Skeletal muscle cell (primary cell): Measurements from ENCODE around the gene CYB5A.
A peak's percentile ranks its signal among the peaks of the same experiment; 100 is the strongest.
"Not testable (repeated sequence)": the region's sequence is repeated elsewhere in the genome, so short reads cannot be mapped to it uniquely, and the experiment has no call there.

Experiments used
- DNase-seq: peaks from one replicate; pipeline ENCODE4 v3.0.0-alpha.2; 2010; ENCODE audit warnings: low read depth
- H3K4me3 ChIP-seq: 2 replicates; pipeline ENCODE4 v1.5.1; 2011; ENCODE audit warnings: low read depth, mild to moderate bottlenecking, control low read depth, low read length, moderate library complexity

Gene CYB5A

DNA sequence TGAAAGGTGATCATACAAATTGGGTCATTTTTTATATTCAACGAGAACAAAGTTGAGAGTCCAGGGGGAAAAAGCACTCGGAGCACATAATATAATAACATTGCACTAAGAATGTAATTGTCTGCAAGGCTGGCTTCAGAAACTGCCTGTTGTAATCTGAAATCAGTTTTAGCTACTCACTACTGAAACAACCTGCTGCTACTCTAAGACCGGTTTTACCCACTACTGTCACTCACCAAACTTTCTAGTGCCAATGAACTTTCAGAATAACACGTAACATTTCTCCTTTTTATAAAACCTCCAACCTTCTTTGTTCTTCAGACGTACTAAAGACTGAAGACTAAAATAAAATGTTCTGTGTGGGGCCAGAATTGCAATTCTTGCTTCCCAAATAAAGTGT, 11.5 kb upstream of the CYB5A start:
- no peak for DNase-seq
- no peak overlapping the region for H3K4me3 ChIP-seq

DNA sequence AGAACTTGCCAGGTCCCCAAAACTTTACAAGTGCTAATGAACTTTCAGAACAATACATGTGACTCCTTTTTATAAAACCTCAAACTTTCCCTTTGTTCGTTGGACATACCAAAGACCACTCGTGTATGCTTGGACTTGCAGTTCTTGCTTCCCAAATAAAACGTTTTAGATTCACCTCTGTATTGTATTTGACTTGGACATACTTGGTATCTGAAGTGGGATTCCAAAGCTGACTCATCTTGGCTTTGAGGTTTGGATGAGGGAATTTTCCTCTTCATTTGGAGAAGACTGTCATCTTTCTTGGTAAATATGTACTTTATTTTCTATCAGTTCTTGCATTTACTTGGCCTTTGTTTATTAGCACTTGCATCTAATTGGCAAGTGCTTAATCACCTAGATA, 8.0 kb upstream of the CYB5A start:
- DNase-seq, result no peak
- no peak overlapping the region for H3K4me3 ChIP-seq

DNA sequence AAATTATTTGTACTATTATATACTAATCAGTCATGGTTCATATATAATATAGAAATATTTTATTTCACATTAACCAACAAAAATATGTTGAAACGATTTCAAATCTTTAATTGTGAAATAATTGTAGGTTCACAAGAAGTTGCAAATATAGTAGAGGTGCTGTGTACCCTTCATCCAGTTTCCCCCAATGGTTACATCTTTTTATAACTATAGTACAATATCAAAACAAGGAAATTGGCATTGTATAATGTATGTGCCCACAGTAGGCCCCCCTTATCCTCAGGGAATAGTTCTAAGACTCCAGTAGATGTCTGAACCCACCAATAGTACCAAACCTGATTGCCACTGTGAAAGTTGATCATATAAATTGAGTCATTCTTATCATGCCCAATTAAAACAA, 7.4 kb upstream of the CYB5A start:
- no peak for DNase-seq
- H3K4me3 ChIP-seq, result no peak overlapping the region

DNA sequence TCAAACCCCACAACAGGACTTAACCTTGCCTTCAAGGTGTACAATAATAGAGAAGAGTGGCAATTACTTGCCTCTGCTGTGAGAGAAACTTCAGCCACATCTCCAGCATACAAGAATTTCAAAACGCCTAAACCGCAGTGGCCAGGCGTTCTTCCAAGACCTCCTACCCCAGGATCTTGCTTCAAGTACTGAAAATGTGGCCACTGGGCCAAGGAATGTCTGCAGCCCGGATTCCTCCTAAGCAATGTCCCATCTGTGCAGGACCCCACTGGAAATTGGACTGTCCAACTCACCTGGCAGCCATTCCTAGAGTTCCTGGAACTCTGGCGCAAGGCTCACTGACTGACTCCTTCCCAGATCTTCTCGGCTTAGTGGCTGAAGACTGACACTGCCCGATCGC, 2.8 kb upstream of the CYB5A start:
- DNase-seq, result no peak
- no peak overlapping the region for H3K4me3 ChIP-seq

DNA sequence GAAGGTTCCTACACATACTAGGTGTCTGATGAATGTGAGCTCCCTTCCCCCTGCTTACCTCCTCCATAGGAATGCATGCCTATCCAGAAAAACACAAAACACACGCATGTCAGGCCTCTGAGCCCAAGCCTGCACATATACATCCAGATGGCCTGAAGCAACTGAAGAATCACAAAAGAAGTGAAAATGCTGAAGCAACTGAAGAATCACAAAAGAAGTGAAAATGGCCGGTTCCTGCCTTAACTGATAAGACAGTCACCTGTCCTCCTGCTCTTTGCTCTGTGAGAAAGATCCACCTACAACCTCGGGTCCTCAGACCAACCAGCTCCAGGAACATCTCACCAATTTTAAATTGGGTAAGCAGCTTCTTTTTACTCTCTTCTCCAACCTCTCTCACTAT, 1.2 kb upstream of the CYB5A start:
- not testable (repeated sequence) for DNase-seq, H3K4me3 ChIP-seq

DNA sequence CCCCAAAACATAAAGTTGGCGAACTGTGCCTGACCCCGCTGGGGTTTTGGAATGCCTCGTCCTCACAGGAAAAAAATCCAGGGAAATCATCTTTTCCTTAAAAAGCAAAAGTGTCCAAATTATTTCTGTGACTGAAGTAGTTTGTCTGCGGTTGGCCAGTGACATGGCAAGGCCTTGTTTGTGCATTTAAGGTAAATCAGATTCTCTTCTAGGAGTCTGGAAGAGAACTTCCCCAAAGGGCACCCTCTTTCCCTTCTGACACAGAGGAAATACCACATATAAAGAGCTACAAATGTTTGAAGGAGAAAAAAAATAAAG, 737 bp upstream of the CYB5A start:
- peak overlapping the region; percentile 93 for H3K4me3 ChIP-seq
- DNase-seq, result no peak

DNA sequence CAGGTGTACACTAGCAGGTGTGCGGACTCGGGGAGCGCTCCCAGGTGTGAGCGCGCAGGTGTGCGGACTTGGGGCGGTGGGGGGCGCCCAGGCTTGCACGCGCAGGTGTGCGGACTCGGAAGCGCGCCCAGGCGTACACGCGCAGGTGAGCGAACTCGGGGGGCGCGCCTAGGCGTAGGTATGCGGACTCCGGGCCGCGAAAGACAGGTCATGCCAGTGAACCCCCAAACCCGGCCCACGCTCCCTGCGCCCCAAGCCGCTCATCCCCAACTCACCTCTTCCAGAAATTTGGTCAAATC, 342 bp downstream of the CYB5A start:
- peak overlapping the region; percentile 93 for H3K4me3 ChIP-seq
- no peak for DNase-seq

DNA sequence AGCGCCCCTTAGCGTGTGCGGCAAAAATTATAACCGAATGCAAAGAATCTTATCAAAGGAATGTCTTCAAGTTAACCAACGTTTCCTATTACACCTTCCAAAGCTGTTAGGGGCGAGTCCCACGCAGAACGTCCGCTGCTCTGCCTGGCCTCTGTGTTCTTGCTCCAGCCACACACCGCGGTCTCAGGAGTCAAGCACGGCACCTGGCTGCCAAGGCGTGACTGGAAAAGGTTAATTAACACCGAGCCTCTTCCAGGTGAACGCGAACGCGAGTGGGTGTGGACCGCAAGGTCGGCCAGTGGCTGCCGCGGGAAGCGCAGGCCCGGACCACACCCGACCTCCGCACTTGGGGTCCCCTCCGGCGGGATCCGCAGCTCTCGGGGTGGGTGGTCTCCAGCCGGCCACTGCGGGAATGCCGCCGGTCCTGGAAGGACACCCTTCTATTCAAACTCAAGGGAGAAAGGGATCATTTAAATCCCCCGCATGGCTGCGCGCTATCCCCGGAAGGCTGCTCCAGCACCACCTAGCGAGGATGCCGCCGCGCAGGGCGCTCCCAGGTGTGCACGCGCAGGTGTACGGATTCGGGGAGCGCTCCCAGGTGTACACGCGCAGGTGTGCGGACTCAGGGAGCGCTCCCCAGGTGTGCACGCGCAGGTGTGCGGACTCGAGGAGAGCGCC, 830 bp downstream of the CYB5A start:
- DNase-seq, result no peak
- H3K4me3 ChIP-seq, result peak overlapping the region; percentile 93

DNA sequence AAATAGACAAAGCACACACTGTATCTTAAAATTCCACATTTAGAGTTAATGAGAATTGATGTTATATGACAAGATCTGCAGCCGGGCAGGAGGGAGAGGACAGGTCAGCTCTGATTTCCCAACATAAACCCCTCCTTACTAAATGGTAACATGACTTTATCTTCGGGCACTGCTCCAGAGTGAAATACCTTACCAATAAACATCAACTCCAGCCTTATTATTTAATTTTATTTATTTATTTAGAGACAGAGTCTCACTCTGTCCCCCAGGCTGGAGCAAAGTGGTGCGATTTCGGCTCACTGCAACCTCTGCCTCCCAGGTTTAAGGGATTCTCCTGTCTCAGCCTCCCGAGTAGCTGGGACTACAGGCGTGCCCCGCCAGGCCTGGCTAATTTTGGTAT, 1.7 kb downstream of the CYB5A start:
- DNase-seq, result no peak

DNA sequence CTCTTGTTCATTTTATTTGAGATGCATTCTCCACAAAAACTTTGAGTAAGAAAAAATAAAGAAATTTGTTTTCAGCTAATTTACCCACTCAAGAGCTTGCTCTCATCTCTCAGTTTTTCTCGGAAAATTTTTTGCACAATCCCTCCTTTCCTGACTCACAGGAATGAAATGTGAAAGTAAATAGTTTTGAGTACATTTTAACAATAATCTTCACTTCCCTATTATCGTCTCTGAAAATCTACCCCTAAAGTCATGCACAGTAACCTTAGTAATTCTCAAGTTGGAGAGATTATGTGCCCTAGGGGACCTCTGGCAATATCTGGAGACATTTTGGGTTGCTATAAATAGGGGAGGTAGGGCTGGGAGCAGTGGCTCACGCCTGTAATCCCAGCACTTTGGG, 2.6 kb downstream of the CYB5A start:
- H3K4me3 ChIP-seq, result no peak overlapping the region
- no peak for DNase-seq

More for the DNA sequence above, 1.7 kb downstream of the CYB5A start:
- H3K4me3 ChIP-seq, result no peak overlapping the region

DNA sequence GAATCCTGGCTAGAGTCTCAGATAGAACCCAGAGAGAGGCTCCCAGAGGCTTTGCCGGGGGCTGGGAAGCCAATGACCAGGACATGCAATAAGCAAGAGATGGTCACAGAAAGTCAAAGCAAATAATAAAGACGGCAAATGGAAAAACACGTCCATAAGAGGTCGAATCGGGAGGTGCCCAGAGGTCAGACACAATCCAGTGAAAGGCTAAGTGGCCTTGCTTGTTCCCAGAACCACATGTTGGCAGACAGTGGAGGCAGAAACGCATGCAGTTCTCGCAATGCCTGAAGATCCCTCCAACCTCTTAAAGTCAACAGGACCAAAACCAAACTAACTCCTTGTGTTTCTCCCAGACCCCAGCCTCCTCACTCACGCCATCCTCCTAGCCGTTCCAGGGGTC, 3.0 kb downstream of the CYB5A start:
- no peak overlapping the region for H3K4me3 ChIP-seq
- DNase-seq, result no peak

DNA sequence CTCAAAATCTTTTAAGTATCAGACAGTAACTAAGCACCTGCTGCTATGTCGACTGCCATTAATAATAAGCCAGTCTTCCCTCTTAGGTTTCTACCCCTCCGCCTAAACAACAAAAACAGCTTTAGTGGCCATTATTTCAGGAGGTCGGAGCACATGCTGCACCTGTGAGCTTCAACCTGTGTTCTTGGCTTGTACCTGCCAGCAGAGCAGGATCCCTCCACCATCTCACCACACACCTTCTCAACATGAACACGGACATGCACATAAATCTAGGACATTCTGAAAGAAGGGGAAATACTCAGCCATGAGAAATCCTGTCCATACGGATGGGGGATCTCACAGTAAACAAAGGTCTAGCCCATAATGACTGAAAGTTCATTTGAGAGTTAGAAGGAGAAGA, 3.7 kb downstream of the CYB5A start:
- no peak overlapping the region for H3K4me3 ChIP-seq
- no peak for DNase-seq

DNA sequence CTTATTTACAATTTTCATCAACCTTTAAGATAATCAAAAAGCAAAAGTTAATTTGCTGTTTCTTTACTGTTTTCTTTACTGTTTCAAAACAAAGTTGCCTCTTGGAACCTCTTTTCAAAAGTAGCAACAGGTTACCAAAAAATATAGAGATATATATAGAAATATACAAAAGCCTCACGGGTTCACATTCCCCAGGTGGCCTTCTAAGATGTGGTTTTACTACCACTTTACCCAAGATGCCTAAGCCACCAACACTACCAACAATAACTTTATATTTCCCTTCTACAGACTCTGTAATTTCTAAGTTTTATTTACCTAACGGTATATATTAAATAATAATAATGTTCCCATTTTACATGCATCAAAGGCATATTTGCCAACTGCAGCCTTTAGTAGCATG, 4.9 kb downstream of the CYB5A start:
- no peak overlapping the region for H3K4me3 ChIP-seq
- DNase-seq, result no peak

DNA sequence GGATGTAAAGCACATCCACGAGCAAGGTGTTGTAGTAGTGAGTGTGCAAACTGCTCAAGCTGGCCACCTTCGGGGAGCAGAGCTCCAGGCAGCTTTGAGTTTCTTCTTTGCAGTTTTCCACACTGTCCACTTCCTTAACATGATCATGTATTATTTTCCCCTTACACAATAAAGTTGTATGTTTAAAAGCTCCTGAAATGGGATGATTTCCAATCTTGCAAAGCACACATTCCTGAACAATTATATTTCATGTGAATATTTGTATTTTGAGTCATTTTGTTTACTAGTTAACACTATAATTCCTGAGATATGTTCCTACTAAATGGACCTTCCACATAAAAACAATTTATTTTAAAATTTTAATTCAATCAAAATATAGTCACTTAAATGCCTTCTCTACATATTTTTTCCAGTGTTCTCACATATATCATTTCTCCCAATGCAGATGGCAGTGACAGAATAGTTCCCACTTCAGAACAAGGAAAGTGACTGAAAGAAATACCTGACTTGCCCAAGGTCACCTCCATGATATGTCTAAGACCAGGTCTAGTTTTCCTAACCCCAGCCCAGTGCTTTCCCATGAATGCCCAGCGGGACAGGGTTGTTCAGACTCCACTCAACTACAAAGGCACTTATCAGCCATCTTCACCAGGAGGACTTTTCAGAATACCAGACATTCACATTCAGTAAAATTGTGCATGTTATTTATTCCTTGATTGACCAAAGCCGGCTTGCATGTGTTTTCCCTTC, 5.5 kb downstream of the CYB5A start:
- no peak overlapping the region for H3K4me3 ChIP-seq
- DNase-seq, result no peak

DNA sequence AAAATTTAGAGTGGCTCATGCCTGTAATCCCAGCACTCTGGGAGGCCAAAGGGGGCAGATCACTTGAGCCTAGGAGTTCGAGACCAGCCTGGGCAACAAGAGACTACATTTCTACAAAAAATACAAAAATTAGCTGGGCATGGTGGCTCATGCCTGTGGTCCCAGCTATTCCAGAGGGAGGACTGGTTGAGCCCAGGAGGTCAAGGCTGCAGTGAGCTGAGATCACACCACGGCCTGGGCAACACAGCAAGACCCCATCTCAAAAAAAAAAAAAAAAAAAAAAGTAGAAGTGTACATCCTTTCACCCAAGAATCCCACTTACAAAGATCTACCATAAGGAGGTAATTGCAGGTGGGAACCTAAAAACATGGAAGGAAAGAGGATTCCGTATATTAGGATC, 6.2 kb downstream of the CYB5A start:
- DNase-seq, H3K4me3 ChIP-seq: not testable (repeated sequence)

DNA sequence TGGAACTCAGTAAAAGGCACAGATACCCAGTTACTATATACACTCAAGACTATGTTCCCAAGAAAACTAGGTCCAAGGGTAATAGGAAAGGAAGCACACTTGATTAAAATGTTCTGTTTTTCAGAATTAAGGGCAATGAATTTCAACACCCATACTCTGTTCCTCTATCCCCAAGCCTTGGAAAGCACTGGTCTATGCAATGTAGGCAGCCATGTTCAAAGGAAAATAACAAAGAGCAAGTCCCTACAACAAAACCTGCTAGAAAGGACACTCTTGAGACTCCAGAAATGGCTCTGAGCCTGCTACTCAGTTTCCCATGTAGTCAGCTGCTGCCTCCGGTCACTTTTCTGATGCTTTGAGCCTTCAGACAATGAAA, 6.8 kb downstream of the CYB5A start:
- H3K4me3 ChIP-seq, result no peak overlapping the region
- DNase-seq, result no peak

DNA sequence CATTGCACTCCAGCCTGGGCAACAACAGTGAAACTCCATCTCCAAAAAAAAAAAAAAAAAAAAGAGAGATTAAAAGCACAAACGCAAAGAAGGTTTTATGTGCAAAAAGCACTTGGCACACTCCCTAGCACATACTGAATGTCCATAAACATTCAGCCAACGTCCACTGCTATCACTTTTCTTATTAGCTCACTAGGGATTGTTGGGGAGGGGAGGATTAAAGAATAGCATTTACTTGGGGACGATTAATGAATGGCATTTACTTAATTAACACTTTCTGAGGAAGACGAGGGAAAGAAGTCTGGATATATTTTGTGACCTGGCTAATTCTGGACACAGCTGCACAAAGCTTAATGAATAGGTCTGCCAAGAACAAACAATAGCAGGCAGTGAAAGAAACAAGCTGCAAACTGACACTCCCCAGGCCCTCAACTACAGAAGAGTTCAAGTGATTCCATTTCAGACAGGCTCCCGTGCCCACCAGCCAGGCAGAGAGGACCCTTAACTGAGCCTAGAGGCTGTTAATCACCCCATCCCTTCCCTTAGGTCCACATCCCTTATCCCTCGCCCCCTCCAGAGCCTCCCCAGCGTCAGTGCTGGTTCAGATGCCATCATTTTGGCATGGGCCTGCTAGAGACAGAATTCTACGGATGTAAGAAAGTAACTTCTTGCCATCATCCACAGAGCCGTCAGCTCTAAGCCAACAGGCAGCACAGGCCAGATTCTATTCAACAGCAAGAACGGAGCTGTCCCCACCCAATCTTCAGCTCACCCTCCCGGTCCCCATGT, 7.4 kb downstream of the CYB5A start:
- no peak overlapping the region for H3K4me3 ChIP-seq
- no peak for DNase-seq

DNA sequence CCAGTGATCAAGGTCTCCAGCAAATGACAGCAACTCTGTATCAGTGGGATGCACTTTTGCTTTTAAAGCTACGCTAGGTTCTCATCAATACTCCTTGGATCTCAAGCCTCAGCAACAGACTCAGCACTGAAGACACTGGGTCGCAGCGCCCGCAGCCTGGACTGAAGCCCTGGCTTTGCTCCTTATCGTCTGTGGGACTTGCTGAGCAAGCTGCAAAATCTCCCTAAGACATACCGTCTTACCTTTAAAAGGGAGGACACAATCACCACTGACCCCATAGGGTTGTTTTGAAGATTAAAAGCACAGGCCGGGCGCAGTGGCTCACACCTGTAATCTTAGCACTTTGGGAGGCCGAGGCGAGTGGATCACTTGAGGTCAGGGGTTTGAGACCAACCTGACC, 8.1 kb downstream of the CYB5A start:
- DNase-seq, result no peak
- H3K4me3 ChIP-seq, result no peak overlapping the region

DNA sequence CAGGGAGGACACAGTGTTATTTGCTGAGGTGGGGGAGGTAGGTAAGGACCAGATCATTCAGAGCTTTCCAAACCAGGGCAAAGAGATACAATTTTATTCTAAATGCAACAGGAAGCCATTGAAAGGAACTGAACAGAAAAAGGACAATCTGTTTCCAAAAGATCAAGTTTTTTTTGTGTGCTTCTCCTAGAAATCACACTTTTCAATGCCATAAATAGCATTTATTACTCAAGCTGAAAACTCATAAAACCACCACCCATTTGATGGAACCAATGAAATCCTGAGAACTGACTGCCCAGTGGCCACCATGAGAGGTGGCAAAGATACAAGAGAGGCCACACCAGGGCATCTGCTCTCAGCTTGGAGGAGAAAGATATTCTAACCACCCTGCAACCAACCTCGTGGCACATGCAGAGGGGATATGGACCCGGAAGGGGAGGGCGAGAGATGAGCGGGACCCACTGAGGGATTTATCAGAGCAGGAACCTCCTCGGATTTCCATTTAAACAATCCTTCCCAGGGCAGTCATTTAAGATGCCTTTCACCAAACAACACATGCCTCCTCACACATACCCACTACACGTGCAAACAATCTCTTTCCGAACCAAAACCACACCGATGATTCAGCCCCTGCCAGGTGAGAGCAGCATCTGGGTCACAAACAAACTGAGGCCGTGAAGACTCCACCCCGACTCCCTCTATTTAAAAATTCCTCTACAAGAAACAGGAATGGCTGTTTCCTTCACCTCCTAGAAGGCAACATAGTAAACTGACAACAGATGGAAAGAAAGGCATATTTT, 8.8 kb downstream of the CYB5A start:
- no peak overlapping the region for H3K4me3 ChIP-seq
- no peak for DNase-seq
